H1 (cell line): ENCODE measurements around the gene FOXP4. TPM values are rescaled to one million over a fixed set of nuclear protein-coding genes. Genes with fewer than 3 reads are reported as not detected.

ENCODE experiments used
- CTCF ChIA-PET: fragments of 300-600 bp; sonication (Branson Sonifier 250); formaldehyde crosslinking; loops from one replicate; lab custom pipeline; 2021; ENCODE audit not compliant: partially characterized antibody; lab: Charles Lee
- POLR2A ChIA-PET: fragments of 300-600 bp; sonication (Branson Sonifier 250); formaldehyde crosslinking; loops from one replicate; lab custom pipeline; 2021; ENCODE audit warnings: inconsistent platforms; ENCODE audit not compliant: partially characterized antibody; lab: Charles Lee
- DNase-seq, 2 experiments: peaks; one replicate each; pipeline versions ENCODE4 v3.0.0 to v3.0.0-alpha.2; 2010 to 2022; ENCODE audit warnings: low spot score in 2 of 2, low read depth in 1 of 2, mixed read lengths in 1 of 2
- FAIRE-seq: peaks from 2 replicates; lab custom pipeline; 2011; peaks lifted over from hg19 to GRCh38; lab: Jason Lieb, UNC
- H2AFZ ChIP-seq: 2 replicates; pipeline ENCODE4 v1.8.1; 2012; ENCODE audit warnings: low read length, inconsistent platforms
- H2AK5ac ChIP-seq: 2 replicates; pipeline ENCODE4 v1.6.1; 2013; ENCODE audit warnings: low read depth, low read length
- H2BK120ac ChIP-seq: replicated peaks from 2 replicates; pipeline ENCODE3; 2013; ENCODE audit warnings: low read depth, low read length, inconsistent platforms
- H2BK12ac ChIP-seq: 2 replicates; pipeline ENCODE4 v1.6.1; 2013; ENCODE audit warnings: low read depth, low read length
- H2BK15ac ChIP-seq: 2 replicates; pipeline ENCODE4 v1.6.1; 2013; ENCODE audit warnings: low read length
- H2BK20ac ChIP-seq: 2 replicates; pipeline ENCODE4 v1.6.1; 2013; ENCODE audit warnings: low read length
- H2BK5ac ChIP-seq: 2 replicates; pipeline ENCODE4 v1.6.1; 2013; ENCODE audit warnings: low read depth, low read length
- H3K14ac ChIP-seq: 2 replicates; pipeline ENCODE4 v1.6.1; 2013; ENCODE audit warnings: inconsistent platforms; ENCODE audit not compliant: insufficient read length
- H3K18ac ChIP-seq: 2 replicates; pipeline ENCODE4 v1.6.1; 2013; ENCODE audit warnings: low read length; ENCODE audit errors: extremely low read depth
- H3K23ac ChIP-seq: 2 replicates; pipeline ENCODE4 v1.6.1; 2013; ENCODE audit warnings: inconsistent platforms; ENCODE audit not compliant: insufficient read length
- H3K23me2 ChIP-seq: 2 replicates; pipeline ENCODE4 v1.6.1; 2013; ENCODE audit warnings: low read depth, low read length
- H3K27ac ChIP-seq: 2 replicates; pipeline ENCODE4 v1.6.1; 2011; ENCODE audit warnings: low read depth, low read length, inconsistent platforms
- H3K27me3 ChIP-seq, 4 experiments: replicated peaks in 1 of 4; 1 replicate in 1 of 4; 2 replicates in 3 of 4; pipeline versions ENCODE4 v1.6.1 to v1.8.1; 2011 to 2013; ENCODE audit warnings: low read length in 3 of 4, mild to moderate bottlenecking in 3 of 4, inconsistent platforms in 2 of 4, mixed read lengths in 2 of 4, moderate library complexity in 1 of 4; ENCODE audit not compliant: control insufficient read depth in 3 of 4, insufficient read depth in 3 of 4; ENCODE audit errors: extremely low read depth in 1 of 4
- H3K36me3 ChIP-seq, 4 experiments: 2 replicates each; pipeline versions ENCODE4 v1.6.1 to v1.8.1; 2011 to 2013; ENCODE audit warnings: mild to moderate bottlenecking in 4 of 4, low read length in 3 of 4, moderate library complexity in 2 of 4, control low read depth in 1 of 4, inconsistent platforms in 1 of 4; ENCODE audit not compliant: insufficient read depth in 4 of 4, control insufficient read depth in 2 of 4
- H3K4ac ChIP-seq: replicated peaks from 2 replicates; pipeline ENCODE3; 2013; ENCODE audit warnings: low read length, low read depth, mixed read lengths, inconsistent platforms; ENCODE audit not compliant: insufficient read length
- H3K4me1 ChIP-seq, 4 experiments: replicated peaks in 1 of 4; 1 replicate in 1 of 4; 2 replicates in 3 of 4; pipeline versions ENCODE4 v1.6.1 to v1.8.1; 2011 to 2013; ENCODE audit warnings: low read length in 3 of 4, inconsistent platforms in 2 of 4, mixed read lengths in 1 of 4; ENCODE audit not compliant: insufficient read depth in 4 of 4, control insufficient read depth in 3 of 4
- H3K4me2 ChIP-seq, 2 experiments: 2 replicates each; pipeline versions ENCODE4 v1.6.1 to v1.8.1; 2011 to 2013; ENCODE audit warnings: low read depth in 2 of 2, low read length in 2 of 2, control low read depth in 1 of 2, inconsistent platforms in 1 of 2, mild to moderate bottlenecking in 1 of 2; ENCODE audit not compliant: insufficient read depth in 1 of 2
- H3K4me3 ChIP-seq, 4 experiments: fragments of 200-600, 300-600 bp in 1 of 4; sonication (generic), shearing (Covaris generic), sonication (Bioruptor Twin) in 1 of 4; 2 replicates each; pipeline versions ENCODE4 v1.5.1 to v1.8.1; 2011 to 2016; ENCODE audit warnings: low read length in 4 of 4, low read depth in 3 of 4, control low read depth in 2 of 4, inconsistent platforms in 2 of 4, mild to moderate bottlenecking in 2 of 4, mixed read lengths in 1 of 4, moderate library complexity in 1 of 4; ENCODE audit not compliant: insufficient read depth in 2 of 4; ENCODE audit errors: extremely low read depth in 1 of 4
- H3K56ac ChIP-seq: replicated peaks from 2 replicates; pipeline ENCODE3; 2013; ENCODE audit warnings: low read depth, mild to moderate bottlenecking, mixed read lengths, low read length, inconsistent platforms; ENCODE audit not compliant: insufficient read length
- H3K79me1 ChIP-seq: 2 replicates; pipeline ENCODE4 v1.6.1; 2013; ENCODE audit warnings: low read depth, low read length, control low read depth
- H3K79me2 ChIP-seq, 2 experiments: 2 replicates each; pipeline versions ENCODE4 v1.6.1 to v1.8.1; 2012 to 2013; ENCODE audit warnings: low read length in 2 of 2, mild to moderate bottlenecking in 2 of 2, inconsistent platforms in 1 of 2; ENCODE audit not compliant: insufficient read depth in 2 of 2, control insufficient read depth in 1 of 2
- H3K9ac ChIP-seq, 4 experiments: replicated peaks in 1 of 4; 1 replicate in 1 of 4; 2 replicates in 3 of 4; pipeline versions ENCODE4 v1.6.1 to v1.8.1; 2011 to 2013; ENCODE audit warnings: low read depth in 3 of 4, low read length in 3 of 4, control low read depth in 2 of 4, mild to moderate bottlenecking in 2 of 4, moderate library complexity in 2 of 4, inconsistent platforms in 1 of 4; ENCODE audit errors: extremely low read depth in 1 of 4
- H3K9me3 ChIP-seq, 2 experiments: 2 replicates each; pipeline versions ENCODE4 v1.6.1 to v1.8.1; 2012 to 2013; ENCODE audit warnings: mild to moderate bottlenecking in 2 of 2, moderate library complexity in 2 of 2, control low read depth in 1 of 2, inconsistent platforms in 1 of 2, low read depth in 1 of 2, low read length in 1 of 2, mixed read lengths in 1 of 2; ENCODE audit not compliant: insufficient read depth in 2 of 2
- H4K20me1 ChIP-seq, 2 experiments: replicated peaks in 1 of 2; 2 replicates each; pipeline versions ENCODE3 to v1.8.1; 2011 to 2013; ENCODE audit warnings: inconsistent platforms in 2 of 2, low read length in 2 of 2, mild to moderate bottlenecking in 1 of 2; ENCODE audit not compliant: insufficient read depth in 2 of 2, control insufficient read depth in 1 of 2
- H4K5ac ChIP-seq: 2 replicates; pipeline ENCODE4 v1.6.1; 2013; ENCODE audit warnings: low read length, low read depth, mixed read lengths, inconsistent platforms; ENCODE audit not compliant: insufficient read length
- H4K8ac ChIP-seq: 2 replicates; pipeline ENCODE4 v1.8.0; 2013; ENCODE audit warnings: mild to moderate bottlenecking, moderate library complexity, low read length, inconsistent platforms; ENCODE audit not compliant: insufficient read depth; ENCODE audit errors: extremely low read depth
- H4K91ac ChIP-seq: replicated peaks from 2 replicates; pipeline ENCODE3; 2013; ENCODE audit warnings: low read length, mixed read lengths, inconsistent platforms; ENCODE audit not compliant: insufficient read length
- BRCA1 ChIP-seq: IDR thresholded peaks from 2 replicates; pipeline ENCODE4 v1.6.1; 2012; ENCODE audit warnings: low read depth, low read length, improper control_type of control experiment
- CREB1 ChIP-seq: IDR thresholded peaks from 2 replicates; pipeline ENCODE4 v1.6.1; 2012; ENCODE audit warnings: inconsistent platforms
- POU5F1 ChIP-seq: IDR thresholded peaks from 2 replicates; pipeline ENCODE4 v1.6.1; 2011; ENCODE audit warnings: low read depth, mild to moderate bottlenecking, low read length, moderate library complexity
- SRF ChIP-seq: IDR thresholded peaks from 2 replicates; pipeline ENCODE4 v1.6.1; 2011; ENCODE audit warnings: mild to moderate bottlenecking, low read depth, low read length, moderate library complexity
- TAF1 ChIP-seq: IDR thresholded peaks from 2 replicates; pipeline ENCODE4 v1.6.1; 2011; ENCODE audit warnings: mild to moderate bottlenecking, low read depth, low read length
- WGBS, 2 experiments: shearing (Covaris generic) in 1 of 2; methylation state at CpG; one replicate each; pipeline versions ENCODE4 v1.1.6 to v1.1.7; 2013 to 2015; ENCODE audit warnings: low lambda C conversion rate in 2 of 2, mixed read lengths in 2 of 2, inconsistent platforms in 1 of 2, low coverage in 1 of 2, missing lambda C conversion rate in 1 of 2; ENCODE audit not compliant: insufficient replicate concordance in 2 of 2, insufficient coverage in 1 of 2, insufficient read length in 1 of 2; ENCODE audit errors: extremely low coverage in 1 of 2, missing lambda C conversion rate in 1 of 2; 5-methylcytosine and 5-hydroxymethylcytosine counted together
- polyA plus RNA-seq, 7 experiments: library from polyadenylated mRNA; depleted of rRNA in 3 of 7; stranded (reverse) in 5 of 7; unstranded in 2 of 7; fragments of >200 nt in 5 of 7; fragments of 200-250 nt in 2 of 7; gene quantifications; 1 replicate in 5 of 7; 2 replicates in 1 of 7; 4 replicates in 1 of 7; pipeline versions ENCODE4 v1.2.1 to v1.2.3, GENCODE V29; 2011 to 2013; ENCODE audit warnings: missing spikeins in 2 of 7, mixed read lengths in 2 of 7
- total RNA-seq: library from RNA; stranded (reverse); fragmentation: NEBNext Ultra II Directional; extraction: Animal tissue kit (Norgen Biotek cat#: 25700); gene quantifications from 2 replicates; pipeline ENCODE4 v1.2.1, GENCODE V29; 2021

Gene FOXP4
- total and polyA plus RNA-seq, 2 of the 8 experiments (the other 6 are each of a cell fraction or from before 2014, with no cell fraction given) = 4.8 to 13.3 TPM

- ChIA-PET POLR2A (interaction anchor here (0.9 to 1.8 kb wide), 3 partner anchors 28 to 128 kb away, joined by 3 to 6 read pairs (median 3); no protein-coding TSS in a partner anchor), CTCF (interaction anchor here (0.9 kb wide), 1 partner anchor 135 kb away, joined by 3 read pairs; no protein-coding TSS in a partner anchor)
- H3K4me1 ChIP-seq = peaks cover 4 to 23% (median 9%) of the 10 kb centered on the region in 4 experiments
- WGBS, 2 experiments = 12% methylated on average over 5 of the region's 5 CpGs; no CpG with 5 or more reads in 1 of the 2 experiments
- peak overlapping the region; percentile 64 for H3K4ac ChIP-seq
- no peaks in the 10 kb centered on the region for H3K36me3 ChIP-seq
- H3K79me2 ChIP-seq = no peaks in the 10 kb centered on the region
- peak overlapping the region; percentile 92 for H2BK20ac ChIP-seq
- H4K8ac ChIP-seq = no peak overlapping the region
- no peak overlapping the region for H2BK120ac ChIP-seq
- H3K56ac ChIP-seq = no peak overlapping the region
- H2BK12ac ChIP-seq = peak overlapping the region; percentile 94; the same call in 1 of the 2 replicates
- H2BK15ac ChIP-seq = peak overlapping the region; percentile 55; the same call in 1 of the 2 replicates
- H2AK5ac ChIP-seq = no peak overlapping the region
- peak overlapping the region; percentile 82; the same call in 1 of the 2 replicates for H2BK5ac ChIP-seq
- no peak overlapping the region for H3K23ac ChIP-seq
- no peak overlapping the region for H2AFZ ChIP-seq
- peaks cover 28 to 60% (median 51%) of the 10 kb centered on the region in 4 experiments for H3K27me3 ChIP-seq
- H3K79me1 ChIP-seq = no peaks in the 10 kb centered on the region
- DNase-seq = no peak
- H3K18ac ChIP-seq = peak overlapping the region; percentile 91
- H4K5ac ChIP-seq = peak overlapping the region; percentile 67
- peak overlapping the region in 3 of 4 experiments; percentile 13 to 61 (median 16); a peak in 2 of 8 replicates for H3K4me3 ChIP-seq
- no peak overlapping the region for H3K9ac ChIP-seq
- H4K20me1 ChIP-seq = peaks cover 0 to 2% of the 10 kb centered on the region in 2 experiments
- H3K14ac ChIP-seq = no peak overlapping the region
- H3K9me3 ChIP-seq = no peaks in the 10 kb centered on the region
- TF ChIP-seq POU5F1 (no peak), TAF1 (no peak), CREB1 (no peak), BRCA1 (no peak), SRF (no peak)
- H3K27ac ChIP-seq = no peak overlapping the region
- peaks cover 8% of the 10 kb centered on the region for H3K23me2 ChIP-seq
- H4K91ac ChIP-seq = peak overlapping the region; percentile 84
- peak overlapping the region; percentile 71 to 79 for H3K4me2 ChIP-seq
- no peak for FAIRE-seq
Measured at GRCh38 chr6:41502566-41502916, 43.6 kb upstream of the FOXP4 start.
